Activated B cell treated with CpG ODN at 0.5 μM for 24 hours (primary cell): Measurements from ENCODE around the gene DNAJC7. TPM values are rescaled to one million over a fixed set of nuclear protein-coding genes. Genes with fewer than 3 reads are reported as not detected.

Source experiments
- ATAC-seq: fragments of 200-7000 bp; cut with Tn5 transposase; one replicate; pipeline ENCODE4 v1.10.0; 2021; ENCODE audit warnings: low read depth, mild to moderate bottlenecking, moderate library complexity
- CTCF ChIA-PET: fragments of 350-600 bp; sonication (Branson Sonifier 250); formaldehyde crosslinking; loops from one replicate; lab custom pipeline; 2021; ENCODE audit warnings: antibody characterized with exemption; lab: Charles Lee
- POLR2A ChIA-PET: fragments of 350-600 bp; sonication (Branson Sonifier 250); formaldehyde crosslinking; loops from one replicate; lab custom pipeline; 2021; ENCODE audit warnings: antibody characterized with exemption; lab: Charles Lee
- DNase-seq: peaks from one replicate; pipeline ENCODE4 v3.0.0; 2022
- H3K27ac Mint-ChIP-seq: one replicate; pipeline ENCODE4 v1.8.0; 2020; ENCODE audit warnings: mixed read lengths
- H3K27me3 Mint-ChIP-seq: one replicate; pipeline ENCODE4 v1.8.0; 2021; ENCODE audit warnings: mixed read lengths
- H3K36me3 Mint-ChIP-seq: one replicate; pipeline ENCODE4 v1.8.0; 2021; ENCODE audit warnings: low read depth, mixed read lengths
- H3K4me1 Mint-ChIP-seq: one replicate; pipeline ENCODE4 v1.8.0; 2021; ENCODE audit warnings: mixed read lengths
- H3K4me3 Mint-ChIP-seq: one replicate; pipeline ENCODE4 v1.8.0; 2020; ENCODE audit warnings: mild to moderate bottlenecking, mixed read lengths
- H3K9me3 Mint-ChIP-seq: one replicate; pipeline ENCODE4 v1.8.0; 2020; ENCODE audit warnings: mixed read lengths
- intact Hi-C: fragments of 100-400 bp; cut with micrococcal nuclease; formaldehyde crosslinking; loops from one replicate; pipeline ENCODE4 v1.15.1; 2024
- total RNA-seq: library from RNA; stranded (reverse); gene quantifications from 2 replicates; pipeline ENCODE4 v1.2.3, GENCODE V29; 2022
- TF ChIP-seq, protein P1 (sequence below): fragments of 200-600 bp; IDR thresholded peaks from one replicate; pipeline ENCODE4 v1.8.0; 2022; ENCODE audit warnings: antibody characterized with exemption, mild to moderate bottlenecking

Gene DNAJC7
- total RNA-seq, 1 donor from 2014 or later = 152 TPM

DNA sequence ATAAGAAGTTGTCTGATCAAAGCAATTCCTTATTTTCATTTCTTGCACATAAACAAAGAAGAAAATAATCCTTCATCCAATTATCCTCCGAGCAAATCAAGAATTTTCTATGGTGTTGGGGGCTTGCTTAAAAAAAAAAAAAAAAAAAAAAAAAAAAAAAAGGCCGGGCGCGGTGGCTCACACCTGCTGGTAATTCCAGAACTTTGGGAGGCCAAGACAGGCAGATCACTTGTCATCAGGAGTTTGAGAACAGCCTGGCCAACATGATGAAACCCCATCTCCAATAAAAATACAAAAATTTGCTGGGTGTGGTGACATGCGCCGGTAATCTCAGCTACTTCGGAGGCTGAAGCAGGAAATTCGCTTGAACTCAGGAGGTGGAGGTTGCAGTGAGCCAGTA, 31.3 kb downstream of the DNAJC7 start:
- H3K9me3 Mint-ChIP-seq = no peaks in the 10 kb centered on the region
- intact Hi-C loops = loop anchor here (2.0 kb wide), 1 partner anchor 19 kb away; the partner anchor contains the start of gene CNP
- H3K27me3 Mint-ChIP-seq = no peaks in the 10 kb centered on the region
- DNase-seq (no peak), ATAC-seq (no peak)
- H3K27ac Mint-ChIP-seq = no peak overlapping the region
- H3K4me1 Mint-ChIP-seq = peaks cover 18% of the 10 kb centered on the region
- ChIA-PET CTCF (no interaction called here), POLR2A (interaction anchor here (1.0 to 1.5 kb wide), 2 partner anchors 10 to 34 kb away, joined by 3 to 7 read pairs; partner anchors contain the start of gene NKIRAS2)
- H3K4me3 Mint-ChIP-seq = no peak overlapping the region
- TF ChIP-seq, protein P1, sequence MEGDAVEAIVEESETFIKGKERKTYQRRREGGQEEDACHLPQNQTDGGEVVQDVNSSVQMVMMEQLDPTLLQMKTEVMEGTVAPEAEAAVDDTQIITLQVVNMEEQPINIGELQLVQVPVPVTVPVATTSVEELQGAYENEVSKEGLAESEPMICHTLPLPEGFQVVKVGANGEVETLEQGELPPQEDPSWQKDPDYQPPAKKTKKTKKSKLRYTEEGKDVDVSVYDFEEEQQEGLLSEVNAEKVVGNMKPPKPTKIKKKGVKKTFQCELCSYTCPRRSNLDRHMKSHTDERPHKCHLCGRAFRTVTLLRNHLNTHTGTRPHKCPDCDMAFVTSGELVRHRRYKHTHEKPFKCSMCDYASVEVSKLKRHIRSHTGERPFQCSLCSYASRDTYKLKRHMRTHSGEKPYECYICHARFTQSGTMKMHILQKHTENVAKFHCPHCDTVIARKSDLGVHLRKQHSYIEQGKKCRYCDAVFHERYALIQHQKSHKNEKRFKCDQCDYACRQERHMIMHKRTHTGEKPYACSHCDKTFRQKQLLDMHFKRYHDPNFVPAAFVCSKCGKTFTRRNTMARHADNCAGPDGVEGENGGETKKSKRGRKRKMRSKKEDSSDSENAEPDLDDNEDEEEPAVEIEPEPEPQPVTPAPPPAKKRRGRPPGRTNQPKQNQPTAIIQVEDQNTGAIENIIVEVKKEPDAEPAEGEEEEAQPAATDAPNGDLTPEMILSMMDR = no peak
- peaks cover 91% of the 10 kb centered on the region for H3K36me3 Mint-ChIP-seq

DNA sequence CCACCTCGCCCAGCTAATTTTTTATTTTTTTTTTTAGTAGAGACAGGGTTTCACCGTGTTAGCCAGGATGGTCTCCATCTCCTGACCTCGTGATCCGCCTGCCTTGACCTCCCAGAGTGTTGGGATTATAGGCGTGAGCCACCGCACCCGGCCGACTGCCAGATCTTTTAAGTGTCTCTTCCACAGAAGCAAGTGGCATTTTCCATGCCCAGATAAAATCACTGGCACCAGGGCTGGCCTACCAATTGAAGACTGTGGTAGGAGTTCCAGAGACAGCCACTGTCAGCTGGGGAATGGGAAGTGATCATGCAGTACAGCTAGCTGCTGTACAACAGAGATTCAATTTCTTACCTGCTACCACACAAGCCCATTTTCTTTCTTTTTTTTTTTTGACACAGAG, 32.8 kb downstream of the DNAJC7 start:
- POLR2A ChIA-PET = interaction anchor here (0.7 to 1.4 kb wide), 3 partner anchors 14 to 18 kb away, joined by 3 to 8 read pairs (median 5); partner anchors contain the start of gene CNP
- no peak for DNase-seq
- Mint-ChIP-seq H3K36me3 (peaks cover 89% of the 10 kb centered on the region), H3K4me3 (no peak overlapping the region), H3K9me3 (no peaks in the 10 kb centered on the region), H3K27ac (no peak overlapping the region), H3K4me1 (peaks cover 18% of the 10 kb centered on the region), H3K27me3 (no peaks in the 10 kb centered on the region)
- TF ChIP-seq, protein P1 = no peak
- no peak for ATAC-seq
- CTCF ChIA-PET = interaction anchor here (1.2 kb wide), 1 partner anchor 20 kb away, joined by 3 read pairs; no protein-coding TSS in a partner anchor
- intact Hi-C loops = loop anchor here (2.0 kb wide), 1 partner anchor 18 kb away; the partner anchor contains the start of gene CNP

DNA sequence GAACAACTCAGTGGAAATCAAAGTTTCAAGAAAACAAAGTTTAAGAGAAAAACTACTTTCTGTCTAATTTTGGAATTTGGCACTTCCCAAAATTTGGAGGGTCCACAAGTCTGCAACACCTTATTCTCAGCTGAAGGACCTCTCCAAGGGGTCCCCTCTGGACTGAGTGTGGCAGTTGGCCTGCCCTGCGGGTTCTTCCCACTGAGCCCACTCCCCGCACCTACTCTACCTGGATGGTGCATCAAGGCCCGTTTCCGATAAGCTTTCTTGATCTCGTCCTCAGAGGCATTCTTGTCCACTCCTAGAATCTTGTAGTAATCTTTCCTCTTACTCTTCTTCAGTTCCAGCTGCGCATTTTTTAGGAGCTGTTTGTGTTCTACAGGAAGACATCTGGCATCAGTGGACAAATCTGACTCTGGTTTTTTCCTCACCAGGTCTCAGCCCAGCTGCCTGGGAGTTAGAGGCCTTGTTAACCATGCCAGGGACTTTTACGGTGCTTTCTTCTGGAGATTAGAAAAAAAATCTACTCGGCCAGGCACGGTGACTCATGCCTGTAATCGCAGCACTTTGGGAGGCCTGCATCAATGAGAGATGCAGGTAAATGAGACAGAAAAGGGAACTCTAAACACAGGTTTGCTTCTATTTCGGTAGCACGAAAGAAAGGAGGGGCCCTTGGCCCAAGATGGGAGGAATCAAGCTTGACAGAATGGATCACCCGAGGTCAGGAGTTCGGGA, 35.0 kb downstream of the DNAJC7 start:
- intact Hi-C loops = no loop called here
- ATAC-seq = peak; percentile 21
- POLR2A ChIA-PET = interaction anchor here (0.5 to 1.6 kb wide), 2 partner anchors 30 to 134 kb away, joined by 3 to 4 read pairs; no protein-coding TSS in a partner anchor

DNA sequence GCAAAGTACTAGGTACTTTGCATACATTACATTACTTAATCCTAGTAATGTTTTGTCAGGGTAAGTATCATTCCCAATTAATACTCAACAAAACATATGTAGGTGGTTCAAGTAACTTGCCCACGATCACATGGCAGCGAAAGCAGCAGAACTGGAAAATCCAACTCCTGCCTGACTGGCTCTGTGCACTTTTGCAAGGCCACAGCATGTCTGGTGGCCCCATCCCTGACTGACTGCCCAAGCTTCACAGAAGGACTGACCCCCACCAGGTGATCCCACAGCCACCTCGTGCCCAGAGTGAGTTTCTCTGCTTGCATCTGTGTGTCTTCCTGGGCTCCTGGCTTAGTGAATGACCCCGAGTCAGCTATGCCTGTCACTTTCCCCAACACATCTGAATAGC, 39.2 kb downstream of the DNAJC7 start:
- no peak overlapping the region for H3K27ac Mint-ChIP-seq
- TF ChIP-seq, protein P1 = no peak
- peaks cover 30% of the 10 kb centered on the region for H3K4me1 Mint-ChIP-seq
- no peak for ATAC-seq
- H3K4me3 Mint-ChIP-seq = no peak overlapping the region
- DNase-seq = no peak
- H3K36me3 Mint-ChIP-seq = peaks cover 79% of the 10 kb centered on the region
- H3K27me3 Mint-ChIP-seq = no peaks in the 10 kb centered on the region
- H3K9me3 Mint-ChIP-seq = no peaks in the 10 kb centered on the region
- POLR2A ChIA-PET = no interaction called here
- CTCF ChIA-PET = interaction anchor here (1.2 kb wide), 1 partner anchor 18 kb away, joined by 3 read pairs; no protein-coding TSS in a partner anchor
- intact Hi-C loops = no loop called here

More for the DNA sequence above, 35.0 kb downstream of the DNAJC7 start:
- Mint-ChIP-seq H3K9me3 (no peaks in the 10 kb centered on the region), H3K4me3 (no peak overlapping the region), H3K27me3 (no peaks in the 10 kb centered on the region), H3K4me1 (peaks cover 15% of the 10 kb centered on the region), H3K36me3 (peaks cover 81% of the 10 kb centered on the region), H3K27ac (no peak overlapping the region)
- DNase-seq = no peak
- CTCF ChIA-PET = no interaction called here
- TF ChIP-seq, protein P1 = no peak

DNA sequence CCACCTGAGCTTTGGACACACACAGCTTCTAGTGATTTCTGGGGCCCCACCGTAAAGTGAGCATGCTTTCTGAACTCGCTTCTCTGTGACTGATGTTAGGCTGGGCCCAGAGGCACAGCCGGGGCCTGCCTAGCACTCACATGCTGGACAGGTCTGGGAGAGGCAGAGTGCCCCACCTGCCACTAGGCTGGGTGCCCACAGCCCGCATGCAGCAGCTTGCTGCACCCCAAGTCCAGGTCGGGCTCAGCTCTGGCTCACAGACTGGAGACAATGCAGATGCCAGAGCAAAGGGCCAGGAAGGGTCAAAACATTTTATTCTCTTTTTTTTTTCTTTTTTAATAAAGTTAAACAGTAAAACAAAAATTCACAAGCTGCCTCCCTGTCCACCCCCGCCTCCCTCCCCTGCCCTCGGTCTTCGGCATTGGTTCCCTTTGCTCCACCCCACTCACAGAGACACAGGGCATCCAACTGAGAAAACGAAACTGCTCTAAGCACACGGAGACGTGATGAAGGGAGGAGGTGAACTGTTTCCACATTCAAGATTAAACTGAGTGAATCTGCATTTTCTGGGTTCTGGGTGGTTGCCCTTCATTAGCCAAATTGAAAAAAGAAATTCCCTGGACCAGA, 41.0 kb downstream of the DNAJC7 start:
- Mint-ChIP-seq H3K36me3 (peaks cover 79% of the 10 kb centered on the region), H3K4me1 (peaks cover 36% of the 10 kb centered on the region), H3K4me3 (no peak overlapping the region), H3K27me3 (no peaks in the 10 kb centered on the region), H3K27ac (peak overlapping the region; percentile 50), H3K9me3 (no peaks in the 10 kb centered on the region)
- intact Hi-C loops = no loop called here
- ChIA-PET POLR2A (interaction anchor here (0.7 to 1.7 kb wide), 3 partner anchors 9 to 1382 kb away, joined by 3 to 7 read pairs (median 5); partner anchors contain the start of gene DNAJC7), CTCF (no interaction called here)
- ATAC-seq = peak; percentile 49
- no peak for DNase-seq
- TF ChIP-seq, protein P1 = no peak
